Measurements from ENCODE around the gene ACBD3.

The ACBD3 gene

DNA sequence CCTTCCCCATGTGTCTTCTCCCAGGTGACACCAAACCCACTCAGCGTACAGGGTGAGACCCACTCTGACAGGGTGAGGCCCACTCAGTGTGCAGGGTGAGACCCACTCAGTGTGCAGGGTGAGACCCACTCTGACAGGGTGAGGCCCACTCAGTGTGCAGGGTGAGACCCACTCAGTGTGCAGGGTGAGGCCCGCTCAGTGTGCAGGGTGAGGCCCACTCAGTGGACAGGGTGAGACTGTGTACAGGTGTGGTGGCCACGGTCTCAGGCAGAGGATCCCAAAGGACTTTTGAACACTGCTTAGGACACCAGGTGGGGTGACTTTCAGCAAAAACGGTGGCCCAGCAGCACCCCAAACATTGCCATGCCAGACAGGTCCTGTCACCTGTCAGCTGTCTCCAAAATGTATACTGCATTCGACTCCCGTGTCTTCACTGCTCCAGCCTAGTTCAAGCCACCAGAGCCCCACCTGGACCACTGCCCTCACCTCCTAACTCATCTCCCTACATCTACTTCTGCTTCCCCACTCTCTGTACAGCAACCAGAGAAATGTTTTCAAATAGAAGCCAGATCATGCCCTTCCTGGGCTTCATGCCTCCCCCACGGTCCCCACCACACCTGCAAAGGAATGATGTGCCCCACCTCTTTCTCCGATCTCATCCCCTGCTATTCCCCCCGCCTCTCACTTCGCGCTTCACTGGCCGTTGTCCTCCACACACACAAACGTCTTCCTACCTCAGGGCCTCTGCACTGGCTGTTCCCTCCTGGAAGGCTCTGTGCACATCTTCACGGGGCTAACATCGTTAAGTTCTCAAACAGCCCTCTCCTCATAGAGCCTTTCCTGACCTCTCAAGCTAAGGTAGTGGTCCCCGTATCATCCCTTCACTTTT is 52.1 kb downstream of the ACBD3 start:
- no peak for DNase-seq (ENCODE audit: low read depth)

- no peak for DNase-seq (ENCODE audit: low read depth)
Measured at GRCh38 chr1:226133504-226134123, 52.9 kb downstream of the ACBD3 start.

DNA sequence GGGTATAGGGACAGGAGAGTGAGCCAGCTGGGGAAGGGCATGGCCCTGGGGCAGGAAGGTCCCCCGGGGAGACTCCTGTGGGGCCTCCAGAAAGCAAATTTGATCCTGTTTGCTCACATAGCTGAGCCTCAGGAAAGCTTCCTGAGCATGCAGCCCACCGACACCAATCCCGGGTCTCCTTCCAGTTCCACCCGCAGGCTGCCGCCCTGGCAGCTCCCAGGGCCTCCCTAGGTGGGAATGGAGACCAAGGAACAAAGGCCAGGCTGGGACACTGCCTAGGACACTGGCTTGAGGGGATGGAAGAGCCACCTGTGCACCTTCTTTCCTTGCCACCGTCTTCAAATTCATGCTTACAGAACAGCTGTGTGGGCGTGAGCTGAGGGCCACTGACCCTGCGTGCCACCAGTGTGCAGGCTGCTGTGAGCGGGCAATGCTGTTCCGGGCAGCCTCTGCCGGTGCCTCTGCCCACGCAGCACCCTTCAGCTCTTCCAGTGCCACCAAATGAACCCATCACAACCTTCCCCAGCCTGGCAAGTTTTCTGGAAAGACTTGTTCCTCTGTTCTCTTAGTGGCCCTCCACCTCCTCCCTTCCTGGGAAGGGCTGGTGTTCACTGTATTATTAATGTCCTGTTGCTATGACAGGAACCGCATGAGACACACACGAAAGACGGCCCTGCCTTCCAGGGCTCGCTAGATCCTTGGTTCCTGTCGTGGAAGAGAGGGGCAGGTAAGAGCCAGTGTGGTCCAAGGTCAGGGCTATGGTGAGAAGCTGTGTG is 53.6 kb downstream of the ACBD3 start:
- DNase-seq (ENCODE audit: low read depth) = no peak

DNA sequence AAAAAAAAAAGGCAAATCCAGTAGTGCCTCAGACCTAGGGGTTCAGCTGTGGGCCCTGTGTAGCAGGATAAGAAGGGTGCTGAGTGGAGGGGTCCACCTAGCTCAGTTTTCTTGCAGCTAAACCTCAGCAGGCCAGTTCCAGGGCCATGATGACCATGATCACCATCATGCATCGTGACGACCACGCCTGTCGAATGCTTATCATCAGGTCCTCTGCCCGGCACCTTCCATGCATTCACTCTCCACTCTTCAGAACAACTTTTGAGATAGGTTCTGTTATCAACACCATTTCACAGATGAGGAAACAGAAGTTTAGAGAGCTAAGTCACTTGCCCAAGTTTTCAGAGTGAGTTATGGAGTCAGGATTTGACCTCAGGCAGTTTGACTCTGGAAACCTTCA is 54.9 kb downstream of the ACBD3 start:
- no peak for DNase-seq (ENCODE audit: low read depth)

DNA sequence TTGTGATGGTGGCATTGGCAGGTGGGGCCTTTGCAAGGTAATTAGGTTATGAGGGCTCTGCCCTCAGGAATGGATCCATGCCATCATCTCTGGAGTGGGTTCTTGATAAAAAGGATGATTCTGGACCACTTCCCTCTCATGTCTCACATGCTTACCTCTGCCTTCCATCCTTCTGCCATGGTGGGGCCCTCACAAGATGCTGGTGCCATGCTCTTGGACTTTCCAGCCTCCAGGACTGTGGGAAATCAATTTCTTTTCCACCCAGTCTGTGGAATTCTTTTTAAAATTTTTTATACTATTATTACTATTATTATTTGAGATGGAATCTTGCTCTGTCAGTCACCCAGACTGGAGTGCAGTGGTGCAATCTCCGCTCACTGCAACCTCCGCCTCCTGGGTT is 57.3 kb downstream of the ACBD3 start:
- DNase-seq (ENCODE audit: low read depth) = no peak

- no peak for DNase-seq (ENCODE audit: low read depth)
Measured at GRCh38 chr1:226128487-226129075, 58.0 kb downstream of the ACBD3 start.

- DNase-seq (ENCODE audit: low read depth) = no peak
Measured at GRCh38 chr1:226126824-226127569, 59.5 kb downstream of the ACBD3 start.

GRCh38 chr1:226125831-226126230 is 60.7 kb downstream of the ACBD3 start:
- DNase-seq (ENCODE audit: low read depth) = no peak

- DNase-seq (ENCODE audit: low read depth) = peak; percentile 82
Measured at GRCh38 chr1:226125097-226125630, 61.4 kb downstream of the ACBD3 start.

DNA sequence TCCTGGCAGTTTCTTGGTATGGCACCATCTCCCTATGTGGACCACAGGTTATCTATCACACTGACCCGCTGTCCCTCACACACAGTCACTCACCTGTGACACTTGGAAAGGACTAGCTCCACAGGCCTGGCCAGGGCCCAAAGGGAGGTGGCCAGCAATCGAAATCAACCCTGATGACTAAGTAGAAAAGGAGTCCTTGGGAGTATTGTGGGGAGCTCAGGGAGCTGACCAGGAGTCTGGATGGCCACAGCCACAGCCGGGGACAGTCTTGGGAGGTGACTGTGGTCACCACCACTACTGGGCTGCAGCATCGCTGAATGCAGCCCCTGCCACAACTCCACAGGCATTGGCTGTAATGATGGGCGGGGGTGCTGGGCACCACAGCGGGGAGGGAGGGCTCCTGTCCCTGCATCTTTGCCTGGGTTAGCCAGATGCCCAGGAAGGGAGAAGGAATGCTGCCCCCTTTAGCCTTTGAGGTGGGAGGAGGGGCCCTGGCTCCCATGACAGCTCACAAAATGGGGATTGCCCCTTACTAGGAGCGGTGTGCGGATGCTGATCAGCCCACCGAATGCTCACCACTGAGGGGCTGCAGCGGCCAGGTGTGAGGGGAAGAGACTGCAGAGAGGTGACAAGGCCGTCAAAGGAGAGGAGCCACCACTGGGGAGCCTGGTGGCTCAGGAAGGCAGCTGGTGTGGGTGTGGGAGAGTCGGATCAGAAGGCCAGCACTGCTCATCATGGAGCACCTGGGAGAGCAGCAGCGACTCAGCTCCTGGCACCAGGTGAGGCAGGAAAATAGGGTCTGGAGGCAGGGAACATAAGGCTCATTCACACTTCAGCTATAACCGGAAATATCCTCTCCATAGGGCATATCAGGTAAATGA is 62.7 kb downstream of the ACBD3 start:
- no peak for DNase-seq (ENCODE audit: low read depth)

GRCh38 chr1:226123212-226123560 is 63.4 kb downstream of the ACBD3 start:
- DNase-seq (ENCODE audit: low read depth) = no peak

DNA sequence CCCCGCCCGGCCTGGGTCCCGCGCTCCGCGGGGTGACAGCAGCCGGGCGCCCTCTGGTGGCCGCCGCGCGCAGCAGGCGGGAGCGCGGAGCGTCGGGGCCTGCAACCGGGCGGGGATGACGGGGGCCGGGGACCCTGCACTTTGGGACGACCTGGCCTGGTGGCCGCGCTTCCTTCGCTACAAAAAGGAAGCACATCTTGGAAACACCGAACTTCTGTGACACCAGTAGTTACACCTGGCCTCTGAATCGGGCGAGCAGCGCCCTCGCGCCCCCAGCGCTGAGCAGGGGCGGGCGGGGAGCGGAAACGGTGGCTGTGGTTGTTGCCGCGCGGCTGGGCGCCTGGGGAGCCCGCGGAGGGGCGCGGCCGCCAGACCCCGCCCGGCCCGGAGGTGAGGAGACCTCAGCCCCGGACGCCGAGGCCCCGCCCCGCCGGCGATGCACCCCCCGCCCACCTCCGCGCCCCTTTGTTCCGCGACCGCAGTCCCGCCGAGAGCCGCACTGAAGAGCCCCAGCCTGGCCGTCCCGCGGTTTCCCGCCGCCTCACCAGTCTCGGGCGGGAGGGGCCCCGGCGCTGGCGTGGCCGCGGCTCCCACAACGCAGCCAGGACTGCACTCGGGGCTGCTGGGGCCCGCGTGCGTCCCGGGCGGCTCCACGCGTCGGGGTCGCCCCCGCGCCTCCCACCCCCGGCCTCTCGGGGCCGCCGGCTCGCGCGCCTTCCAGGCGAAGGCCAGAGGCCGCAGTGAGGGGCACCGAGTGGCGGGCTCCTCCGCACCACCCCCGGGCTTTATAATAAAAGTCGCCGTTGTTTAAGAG is 64.7 kb downstream of the ACBD3 start:
- DNase-seq (ENCODE audit: low read depth) = peak; percentile 65

DNA sequence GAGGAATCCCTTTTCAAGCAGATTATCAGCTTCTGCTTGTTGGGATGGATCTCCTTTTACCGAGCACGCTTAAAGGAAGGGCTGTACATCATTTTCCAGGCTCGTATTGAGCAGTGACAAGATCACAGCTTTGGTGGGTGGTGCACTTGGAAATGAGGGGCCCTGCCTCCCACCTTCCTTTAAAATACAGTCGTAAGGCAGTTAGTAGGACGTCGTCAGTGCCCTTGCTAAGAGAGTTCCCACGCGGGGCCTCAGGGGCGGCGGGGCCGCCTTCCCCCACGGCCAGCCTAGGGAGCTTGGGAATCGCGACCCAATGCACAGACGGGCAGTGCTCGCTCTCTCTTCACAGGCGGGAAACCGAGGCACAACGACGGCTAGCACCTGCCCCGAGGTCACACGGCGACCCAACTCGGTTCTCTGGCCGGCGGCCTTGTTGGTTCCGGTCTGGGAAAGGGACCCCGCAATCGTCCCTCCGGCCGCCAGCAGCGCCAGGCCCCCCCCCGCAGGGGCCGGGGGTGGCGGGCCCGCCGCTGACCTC is 65.4 kb downstream of the ACBD3 start:
- no peak for DNase-seq (ENCODE audit: low read depth)

DNA sequence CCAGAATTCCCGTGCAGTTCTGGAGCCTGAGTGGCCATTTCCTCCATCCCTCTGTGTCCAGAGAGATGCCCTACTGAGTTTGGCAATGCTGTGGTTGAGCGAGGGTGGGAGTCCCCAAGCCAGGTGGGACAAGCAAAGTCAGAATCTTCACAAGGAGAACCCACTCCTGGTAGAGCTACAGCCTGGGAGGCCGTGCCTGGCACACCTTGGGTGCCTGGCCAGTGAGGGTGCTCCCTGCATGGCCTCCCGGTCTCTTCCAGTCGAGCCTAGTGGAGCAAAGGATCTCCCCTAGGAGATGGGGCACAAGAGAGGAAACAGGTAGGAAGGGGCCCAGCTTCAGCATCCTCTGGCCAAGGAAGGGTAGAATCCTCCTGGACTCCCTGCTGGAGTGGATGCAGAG is 66.1 kb downstream of the ACBD3 start:
- DNase-seq (ENCODE audit: low read depth) = no peak

DNA sequence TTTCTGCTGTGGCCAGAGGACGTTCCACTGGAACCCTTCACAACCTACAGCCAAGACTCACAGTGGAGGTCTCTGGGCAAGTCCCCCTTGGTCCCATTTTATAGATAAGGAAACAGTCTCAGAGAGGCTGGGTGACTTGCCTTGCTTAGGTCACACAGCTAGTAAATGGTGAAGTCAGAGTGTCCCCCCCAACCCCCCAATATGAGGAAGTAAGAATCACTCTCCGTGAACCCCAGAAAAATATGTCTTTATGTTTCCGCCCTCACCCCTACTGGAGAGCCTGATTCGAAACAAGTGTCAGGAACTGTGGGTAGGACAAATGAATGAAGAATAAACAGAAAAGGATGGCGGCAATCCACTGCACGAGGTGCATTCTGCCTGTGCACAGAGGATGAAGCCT is 67.4 kb downstream of the ACBD3 start:
- DNase-seq (ENCODE audit: low read depth) = no peak

GRCh38 chr1:226118357-226118756 is 68.2 kb downstream of the ACBD3 start:
- no peak for DNase-seq (ENCODE audit: low read depth)

- DNase-seq (ENCODE audit: low read depth) = no peak
Measured at GRCh38 chr1:226117330-226117729, 69.2 kb downstream of the ACBD3 start.

GRCh38 chr1:226116673-226117072 is 69.9 kb downstream of the ACBD3 start:
- DNase-seq (ENCODE audit: low read depth) = no peak

GRCh38 chr1:226112626-226113025 is 73.9 kb downstream of the ACBD3 start:
- no peak for DNase-seq (ENCODE audit: low read depth)
